C4-2B (cell line): ENCODE results near the gene GLOD4.
A peak's percentile ranks its signal among the peaks of the same experiment; 100 is the strongest.
"Not testable (repeated sequence)": the region's sequence is repeated elsewhere in the genome, so short reads cannot be mapped to it uniquely, and the experiment has no call there.

Experiments
- H3K27ac ChIP-seq: fragments of 450-650 bp; 2 replicates; pipeline ENCODE4 v1.5.1; 2017
- CTCF ChIP-seq: fragments of 450-650 bp; conservative IDR thresholded peaks from 2 replicates; pipeline ENCODE4 v1.5.1; 2017; ENCODE audit warnings: mild to moderate bottlenecking
- ZFX ChIP-seq: fragments of 450-650 bp; IDR thresholded peaks from 2 replicates; pipeline ENCODE4 v1.6.1; 2017

The GLOD4 gene

GRCh38 chr17:750431-751037 lies 31.5 kb downstream of the GLOD4 start:
- peak overlapping the region; percentile 98 for H3K27ac ChIP-seq
- no peak for TF ChIP-seq ZFX
- TF ChIP-seq CTCF: no peak

GRCh38 chr17:749359-749758 lies 32.7 kb downstream of the GLOD4 start:
- not testable (repeated sequence) for H3K27ac ChIP-seq

GRCh38 chr17:748604-749003 lies 33.5 kb downstream of the GLOD4 start:
- H3K27ac ChIP-seq: not testable (repeated sequence)

GRCh38 chr17:746783-747629 lies 35.1 kb downstream of the GLOD4 start:
- no peak overlapping the region for H3K27ac ChIP-seq
- TF ChIP-seq CTCF: no peak
- no peak for TF ChIP-seq ZFX

- H3K27ac ChIP-seq: no peak overlapping the region
- TF ChIP-seq CTCF (no peak), ZFX (no peak)
Measured at GRCh38 chr17:746181-746580, 35.9 kb downstream of the GLOD4 start.

DNA sequence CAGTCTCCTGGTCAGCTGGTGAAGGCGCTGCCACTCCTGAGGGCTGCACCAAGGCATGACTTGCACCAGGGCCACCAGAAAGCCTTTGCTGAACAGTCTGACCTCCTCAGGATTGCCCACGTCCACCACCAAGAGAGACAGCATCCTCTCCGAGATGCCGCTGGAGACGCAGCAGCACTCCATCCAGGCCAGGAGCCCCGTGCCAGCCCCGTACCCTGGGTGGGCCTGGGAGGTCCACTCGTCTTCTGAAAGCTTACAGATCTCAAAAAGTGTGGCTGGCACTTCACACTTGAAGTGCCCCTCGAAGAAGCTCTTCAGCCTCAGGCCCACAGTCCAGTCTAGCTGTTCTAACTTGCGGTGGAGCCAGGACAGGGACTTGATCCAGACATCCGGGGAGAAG lies 36.7 kb downstream of the GLOD4 start:
- TF ChIP-seq ZFX (no peak), CTCF (no peak)
- H3K27ac ChIP-seq: 0 out of 2 replicates have a peak overlapping the region, but pooled peaks have one; percentile 2

DNA sequence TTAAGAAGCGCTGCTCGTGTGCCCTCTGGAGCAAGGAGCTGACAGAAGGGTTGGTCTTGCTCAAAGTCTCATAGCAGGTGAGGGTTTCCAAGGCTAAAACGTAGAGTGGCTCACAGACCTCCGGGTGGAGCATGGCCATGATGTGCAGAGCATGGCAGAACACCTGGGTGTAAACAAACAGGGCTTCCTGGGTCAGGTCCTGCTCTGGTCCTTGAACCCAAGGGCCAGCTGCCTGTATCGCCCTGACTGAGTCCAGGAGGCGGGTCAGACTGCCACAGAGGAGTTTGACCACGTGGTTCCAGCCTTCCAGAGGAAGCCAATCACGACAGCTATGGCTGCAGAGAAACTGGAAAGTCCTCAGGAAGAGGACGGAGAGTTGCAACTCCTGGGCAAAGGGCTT lies 37.1 kb downstream of the GLOD4 start:
- no peak overlapping the region for H3K27ac ChIP-seq
- TF ChIP-seq ZFX: no peak
- no peak for TF ChIP-seq CTCF

DNA sequence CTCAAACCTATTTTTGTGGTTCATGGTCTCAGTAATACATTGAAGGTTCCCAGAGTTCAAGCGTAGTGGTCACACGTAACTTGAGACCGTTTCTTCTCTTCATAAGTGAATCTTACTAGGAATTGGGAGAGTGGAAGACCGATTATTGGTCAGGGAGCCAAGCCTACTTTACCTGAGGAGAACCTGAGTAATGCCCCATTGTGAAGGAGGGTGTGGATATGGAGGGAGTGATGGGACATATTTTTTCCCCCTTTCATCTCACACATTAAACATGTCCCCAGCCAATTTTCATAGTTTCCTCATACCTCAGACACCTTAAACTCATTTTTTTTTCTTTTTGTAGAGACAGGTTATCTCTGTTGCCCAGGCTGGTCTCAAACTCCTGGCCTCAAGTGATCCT lies 38.9 kb downstream of the GLOD4 start:
- TF ChIP-seq CTCF (no peak), ZFX (no peak)
- H3K27ac ChIP-seq: no peak overlapping the region
